GM18873 (cell line): ENCODE measurements around the gene TRPM3.
A peak's percentile ranks its signal among the peaks of the same experiment; 100 is the strongest.

Source experiments
- ATAC-seq: cut with Tn5 transposase; IDR thresholded peaks from one replicate; pipeline ENCODE4 v1.9.1; 2021; ENCODE audit warnings: mild to moderate bottlenecking, moderate library complexity, moderate number of reproducible peaks; ENCODE audit not compliant: unreplicated experiment, low FRiP score

TRPM3 gene

GRCh38 chr9:70567511-70567910, 553.9 kb downstream of the TRPM3 start:
- no peak for ATAC-seq

DNA sequence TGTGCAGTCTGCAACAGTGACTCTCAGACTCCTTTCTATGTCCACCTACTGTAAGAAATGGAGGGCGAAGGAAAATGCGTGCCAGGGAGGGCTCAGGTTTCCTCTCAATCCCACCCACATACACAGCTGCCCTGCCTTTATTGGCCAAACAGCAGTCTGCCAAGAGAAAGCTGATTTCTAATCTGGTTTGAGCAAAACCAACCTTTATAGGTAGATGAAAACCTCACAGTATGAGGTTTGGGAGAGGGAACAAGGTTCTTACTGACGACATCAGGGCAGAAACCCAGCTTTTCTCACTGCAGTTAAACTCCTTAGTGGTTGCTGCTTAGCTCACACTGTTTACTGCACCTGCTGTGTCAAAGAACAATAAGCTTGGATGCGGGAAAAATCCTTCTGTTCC, 554.7 kb downstream of the TRPM3 start:
- no peak for ATAC-seq

GRCh38 chr9:70566066-70566465, 555.4 kb downstream of the TRPM3 start:
- ATAC-seq = no peak

- no peak for ATAC-seq
Observed at GRCh38 chr9:70564468-70565335, 556.7 kb downstream of the TRPM3 start.

DNA sequence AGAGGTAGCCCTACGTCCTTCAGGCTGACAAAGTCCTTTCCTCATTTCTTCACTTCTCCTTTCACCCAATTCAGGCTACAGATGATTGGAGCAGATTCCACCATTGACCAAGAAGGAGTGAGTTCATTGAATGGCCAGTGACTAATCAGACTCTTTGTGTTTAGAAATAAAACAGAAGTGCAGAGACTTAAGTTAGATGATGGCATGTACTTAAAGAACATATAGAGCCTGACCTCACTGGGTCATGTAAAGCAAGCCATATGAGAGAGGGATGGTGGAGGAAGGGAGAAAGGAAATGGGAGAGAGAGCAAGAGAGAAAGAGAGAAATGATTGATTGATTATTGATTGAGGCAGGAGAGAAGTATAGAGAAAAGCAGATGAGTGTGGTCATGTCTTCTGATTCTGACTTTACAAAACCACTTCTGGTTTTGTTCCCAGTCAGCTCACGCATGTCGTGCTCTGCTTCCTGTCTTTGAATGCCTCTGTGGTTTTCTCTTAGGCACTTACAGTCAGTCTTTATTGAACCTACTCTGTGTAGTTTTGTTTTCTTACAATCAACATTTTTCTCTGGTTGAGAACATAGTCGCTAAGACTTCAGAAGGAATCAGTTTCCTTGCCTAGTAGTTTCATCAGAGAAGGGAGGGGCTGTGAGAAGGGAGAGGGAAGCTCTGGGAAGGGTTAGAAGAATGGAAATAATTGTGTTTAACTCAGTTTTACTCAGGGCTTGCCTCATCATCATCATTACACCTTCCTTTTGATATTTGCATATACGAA, 557.8 kb downstream of the TRPM3 start:
- ATAC-seq = peak; percentile 99

DNA sequence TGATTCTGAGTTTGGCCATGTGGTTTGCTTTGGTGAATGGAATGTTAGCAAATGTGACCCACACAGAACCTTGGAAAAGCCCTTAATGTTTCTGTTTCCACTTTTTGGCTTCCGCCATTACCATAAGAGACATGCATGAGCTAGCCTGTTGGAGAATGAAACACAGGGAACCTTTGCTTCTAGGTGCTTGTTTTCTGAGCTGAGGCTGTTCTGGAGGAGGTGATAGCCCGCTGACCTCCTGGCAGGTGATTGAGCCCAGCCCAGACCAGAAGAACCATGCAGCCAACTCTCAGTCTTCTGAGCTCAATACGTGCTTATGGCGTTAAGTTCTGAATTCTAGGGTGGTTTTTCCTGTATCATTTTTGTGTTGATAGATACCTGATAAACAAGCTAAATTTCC, 558.4 kb downstream of the TRPM3 start:
- no peak for ATAC-seq

GRCh38 chr9:70561786-70562395, 559.5 kb downstream of the TRPM3 start:
- ATAC-seq = no peak

DNA sequence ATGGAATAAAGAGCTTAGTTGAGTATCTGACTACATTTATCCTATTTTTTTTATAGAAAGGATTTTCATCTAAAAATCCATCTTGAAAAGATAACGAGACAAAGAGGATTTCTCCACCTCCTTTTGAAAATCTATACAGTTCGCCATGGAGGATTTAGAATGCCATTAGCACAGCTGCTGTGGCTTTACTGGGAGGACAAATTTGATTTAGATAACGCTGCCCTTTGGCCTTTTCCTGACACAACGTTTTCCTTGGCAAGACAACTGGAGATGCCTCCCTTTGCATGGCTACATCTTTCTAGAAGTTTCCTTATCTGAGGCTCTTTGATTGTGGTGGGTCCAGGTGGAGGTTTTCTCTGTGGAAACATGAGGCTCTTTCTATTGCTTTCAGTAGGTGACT, 560.3 kb downstream of the TRPM3 start:
- no peak for ATAC-seq

DNA sequence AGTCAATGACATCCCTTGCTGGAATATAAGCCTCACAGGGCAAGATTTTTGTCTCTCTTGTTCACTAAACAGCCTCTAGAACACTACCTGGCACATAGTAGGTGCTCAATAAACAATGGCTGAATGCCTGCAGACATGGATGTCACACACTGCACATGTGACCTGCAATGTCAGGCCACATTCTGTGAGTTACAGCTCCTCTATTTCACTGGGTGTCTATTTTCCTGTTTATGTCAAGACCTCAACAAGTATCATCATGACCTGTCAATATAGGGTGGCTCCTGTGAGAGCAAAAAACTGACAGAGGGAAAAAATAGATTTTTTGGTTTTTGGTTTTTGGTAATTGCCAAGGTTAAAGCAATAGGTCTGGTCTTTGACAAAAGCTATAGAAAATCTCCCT, 562.3 kb downstream of the TRPM3 start:
- ATAC-seq = no peak

DNA sequence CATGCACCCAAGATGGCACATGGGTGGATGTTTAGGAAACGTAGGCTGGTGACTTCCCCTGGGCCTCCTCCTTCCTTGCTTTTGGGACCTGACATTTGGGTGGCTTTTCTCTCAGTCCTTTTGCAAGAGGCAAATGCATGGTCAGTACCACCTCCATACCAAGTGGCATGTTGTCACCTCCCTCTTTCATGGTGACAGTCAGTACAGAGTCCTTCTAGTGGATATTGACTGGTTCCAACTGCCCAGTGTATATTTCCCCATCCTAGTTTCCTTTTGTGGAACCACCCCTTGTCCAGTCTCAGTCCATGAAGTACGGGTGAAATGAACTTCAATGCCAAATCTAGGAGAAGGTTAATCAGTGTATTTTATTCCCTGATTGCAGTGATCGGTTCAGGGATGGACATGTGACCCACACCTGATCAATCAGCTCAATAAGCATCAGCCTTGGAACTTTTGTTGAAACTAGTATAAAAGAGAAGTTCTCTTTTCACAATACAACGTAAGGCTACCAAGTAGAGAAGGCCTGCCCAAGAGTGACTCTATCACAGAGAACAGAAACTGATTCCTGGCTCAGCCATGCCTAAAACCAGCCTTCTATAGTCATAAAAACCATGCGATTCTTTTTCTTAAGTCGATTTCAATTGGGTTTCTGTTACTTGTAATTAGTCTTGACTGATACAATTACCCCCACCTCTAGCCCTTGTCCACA, 563.6 kb downstream of the TRPM3 start:
- ATAC-seq = peak; percentile 97

DNA sequence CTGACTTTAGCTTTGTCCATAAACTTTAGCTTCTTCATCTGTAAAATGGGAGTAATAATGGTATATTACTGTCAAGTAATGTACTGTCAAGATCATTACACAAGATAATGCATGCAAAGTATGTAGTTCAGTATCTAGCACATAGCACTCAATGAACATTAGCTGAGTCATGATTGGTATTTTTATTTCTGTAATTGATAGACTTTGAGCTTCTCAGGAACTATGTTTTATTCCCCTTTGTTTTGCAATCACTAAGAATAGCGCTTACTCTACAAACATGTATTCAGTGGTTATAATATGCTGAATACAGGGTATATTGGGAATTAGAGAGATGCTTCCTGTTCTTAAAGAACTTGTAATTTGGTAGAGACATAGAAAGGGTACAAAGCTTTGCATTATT, 564.6 kb downstream of the TRPM3 start:
- no peak for ATAC-seq

GRCh38 chr9:70554881-70555280, 566.5 kb downstream of the TRPM3 start:
- ATAC-seq = no peak

- ATAC-seq = no peak
Observed at GRCh38 chr9:70553707-70554673, 567.4 kb downstream of the TRPM3 start.

GRCh38 chr9:70552561-70552960, 568.9 kb downstream of the TRPM3 start:
- ATAC-seq = no peak

GRCh38 chr9:70551801-70552200, 569.6 kb downstream of the TRPM3 start:
- no peak for ATAC-seq

DNA sequence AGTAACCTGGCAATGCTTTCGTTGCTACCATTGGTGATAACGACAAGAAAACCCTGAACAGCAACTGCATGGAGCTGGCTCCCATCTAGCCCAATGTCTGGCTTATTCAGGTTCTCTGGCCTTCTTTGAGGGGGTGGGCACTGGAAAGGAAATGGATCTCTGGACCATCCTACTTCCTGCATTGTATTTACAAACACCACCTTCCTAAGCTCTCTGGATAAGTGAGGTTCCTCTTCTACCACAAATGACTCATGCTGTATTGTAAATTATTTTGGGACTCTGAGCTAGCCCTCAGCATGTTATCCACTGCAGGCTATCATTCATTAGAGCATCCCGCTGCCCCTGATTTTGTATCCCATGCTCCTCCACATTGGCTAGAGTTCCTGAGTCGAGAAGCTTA, 570.0 kb downstream of the TRPM3 start:
- no peak for ATAC-seq

GRCh38 chr9:70549926-70550325, 571.5 kb downstream of the TRPM3 start:
- no peak for ATAC-seq

DNA sequence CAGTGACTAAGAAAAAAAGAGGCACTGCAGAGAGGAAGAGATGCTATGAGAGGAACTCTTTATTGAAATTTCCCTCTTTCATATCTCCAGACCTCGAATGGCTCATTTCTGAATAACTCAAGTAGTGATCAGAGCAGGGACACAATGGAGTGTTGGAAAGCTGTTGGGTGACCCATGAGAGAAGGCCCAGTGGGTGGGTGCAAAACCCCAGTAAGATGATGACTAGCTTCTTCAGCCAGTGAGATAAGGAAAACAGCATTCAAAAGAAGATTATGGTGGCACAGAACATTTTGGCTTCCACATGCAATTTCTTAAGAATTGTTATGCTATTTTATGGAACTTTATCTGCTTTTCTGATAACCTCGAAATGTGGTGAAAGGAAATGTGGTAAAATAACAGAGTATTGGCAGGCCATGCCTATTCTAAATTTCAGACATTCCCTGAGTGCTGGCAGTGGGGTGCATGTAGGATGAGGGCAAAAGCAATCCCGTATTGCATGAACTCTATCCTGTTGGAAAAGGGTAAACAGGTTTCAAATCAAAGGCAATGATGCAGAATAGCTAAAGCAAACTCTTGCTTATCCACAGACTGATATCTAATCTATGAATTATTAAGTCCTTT, 579.0 kb downstream of the TRPM3 start:
- ATAC-seq = no peak

- no peak for ATAC-seq
Observed at GRCh38 chr9:70540016-70540415, 581.4 kb downstream of the TRPM3 start.
